ENCODE results near the gene METTL25. TPM values are rescaled to one million over a fixed set of nuclear protein-coding genes. Genes with fewer than 3 reads are reported as not detected.
A peak's percentile ranks its signal among the peaks of the same experiment; 100 is the strongest.

METTL25 gene
- total and polyA plus RNA-seq, 10 of the 15 experiments (the other 5 are each of a cell fraction or from before 2014, with no cell fraction given): 5.6 to 11.3 (median 8.0) TPM

GRCh38 chr12:82523996-82524395, 165.7 kb downstream of the METTL25 start:
- POLR2A ChIA-PET: interaction anchor here (1.5 kb wide), 1 partner anchor 103 kb away, joined by 6 read pairs; no protein-coding TSS in a partner anchor
- SMC1A ChIA-PET (ENCODE audit: uncharacterized antibody, unreplicated experiment): interaction anchor here (0.6 to 3.5 kb wide), 6 partner anchors 70 to 162 kb away, joined by 3 to 36 read pairs (median 5); partner anchors contain the start of gene TMTC2
- Histone ChIP-seq H3K4me1 (ENCODE audit: control insufficient read depth, insufficient read depth, low read length) (no peaks in the 10 kb centered on the region), H3K79me2 (ENCODE audit: control insufficient read depth, insufficient read depth, low read length) (no peaks in the 10 kb centered on the region), H3K27me3 (replicated peaks in 1 of 2; ENCODE audit: control insufficient read depth in 2 of 2, insufficient read depth in 2 of 2, low read length in 1 of 2) (no peaks in the 10 kb centered on the region), H3K27ac (ENCODE audit: control insufficient read depth, insufficient read depth) (no peak overlapping the region), H3K9me3 (replicated peaks; ENCODE audit: control insufficient read depth, insufficient read depth, low read length) (no peaks in the 10 kb centered on the region), H3K36me3 (ENCODE audit: control insufficient read depth in 2 of 2, insufficient read depth in 2 of 2, low read length in 1 of 2) (no peaks in the 10 kb centered on the region), H3K9ac (ENCODE audit: control insufficient read depth, insufficient read depth, low read length) (no peak overlapping the region), H2AFZ (ENCODE audit: control insufficient read depth, low read depth, low read length) (no peak overlapping the region), H4K20me1 (ENCODE audit: control insufficient read depth, insufficient read depth) (no peaks in the 10 kb centered on the region), H3K4me2 (ENCODE audit: control insufficient read depth, insufficient read depth) (no peak overlapping the region), H3K4me3 (no peak overlapping the region)
- CTCF ChIA-PET: interaction anchor here (0.8 to 5.0 kb wide), 6 partner anchors 73 to 877 kb away, joined by 3 to 55 read pairs (median 3); no protein-coding TSS in a partner anchor
- in situ Hi-C loops (cut with MboI) (loop anchor here (10.0 kb wide), 1 partner anchor 1301 kb away; no protein-coding TSS in a partner anchor), intact Hi-C loops (cut with micrococcal nuclease; ENCODE audit: unreplicated experiment) (no loop called here)
- 6% methylated on average over 3 of the region's 3 CpGs for WGBS (ENCODE audit: insufficient coverage, insufficient replicate concordance, low lambda C conversion rate, missing lambda C conversion rate)
- TF ChIP-seq LARP7 (IDR thresholded peaks at IDR 0.05) (no peak), MYB (IDR thresholded peaks at IDR 0.05; ENCODE audit: borderline replicate concordance, low read depth, low read length) (no peak), NBN (IDR thresholded peaks at IDR 0.05) (no peak), SRF (IDR thresholded peaks at IDR 0.05; ENCODE audit: low read depth in 2 of 2, low read length in 2 of 2) (no peak), IRF5 (IDR thresholded peaks at IDR 0.05; ENCODE audit: borderline replicate concordance) (no peak), YY1 (IDR thresholded peaks at IDR 0.05; ENCODE audit: low read depth, low read length) (no peak), BCL11A (IDR thresholded peaks at IDR 0.05; ENCODE audit: low read depth, low read length) (no peak), SMC3 (IDR thresholded peaks at IDR 0.05; ENCODE audit: borderline replicate concordance, low read length) (no peak)
- DNase-seq (ENCODE audit: low read depth, low spot score) (no peak), FAIRE-seq (no peak), ATAC-seq (peak; percentile 44; the same call in 2 of the 3 replicates)
- RAD21 ChIA-PET (ENCODE audit: unreplicated experiment): interaction anchor here (0.6 to 2.6 kb wide), 5 partner anchors 102 to 1300 kb away, joined by 3 to 15 read pairs (median 3); no protein-coding TSS in a partner anchor
- no TSS peak for BruUV-seq (replicated peaks)

Data from GM12878 (cell line).